Stimulated activated CD4-positive, alpha-beta T cell treated with anti-CD3 and anti-CD28 coated beads, Interleukin-4, amount 100 ng/mL, for 1 hour (primary cell): ENCODE data around the gene AP3D1.
"Not testable (repeated sequence)": the region's sequence is repeated elsewhere in the genome, so short reads cannot be mapped to it uniquely, and the experiment has no call there.

ENCODE experiments used
- DNase-seq: peaks from one replicate; pipeline ENCODE4 v3.0.0-alpha.2; 2020

The AP3D1 gene

DNA sequence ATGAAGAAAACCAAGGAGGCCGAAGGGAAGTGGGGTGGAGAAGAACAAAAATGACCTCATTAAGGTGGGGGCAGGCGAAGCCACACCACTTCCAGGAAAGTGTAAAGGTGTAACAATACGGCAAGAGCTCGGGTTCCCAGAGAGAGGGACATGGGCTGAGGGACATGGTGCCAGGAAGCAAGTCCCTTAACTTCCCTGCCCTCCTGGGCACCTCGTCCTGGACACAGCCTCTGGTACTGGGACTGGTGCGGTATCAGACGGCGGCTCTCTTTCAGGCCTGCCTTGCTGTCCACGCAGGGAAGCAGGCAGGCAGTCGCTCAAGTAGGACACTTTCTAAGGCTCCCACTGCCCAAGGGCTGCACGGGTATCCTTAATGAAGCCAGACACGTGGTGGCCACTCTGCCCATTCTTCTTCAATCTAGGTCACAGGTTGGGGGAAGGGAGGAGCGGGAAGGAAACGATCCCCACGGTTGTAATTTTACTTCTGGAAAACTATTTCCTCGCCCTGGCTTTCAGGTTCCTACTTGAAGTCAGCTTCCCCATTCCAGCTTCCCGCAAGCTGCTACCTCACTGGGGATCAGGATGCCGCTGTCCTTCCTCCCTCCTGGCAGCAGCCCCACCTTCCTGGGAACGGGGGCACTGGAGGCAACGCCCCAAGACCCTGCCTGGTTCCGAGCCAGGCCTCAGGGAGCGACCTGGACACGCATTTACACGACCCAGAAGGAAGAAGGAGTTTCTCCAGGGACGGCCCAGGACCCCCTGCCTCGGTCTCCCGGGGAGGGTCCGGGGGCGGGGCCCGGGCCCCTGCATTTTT, 1.2 kb downstream of the AP3D1 start:
- DNase-seq, result no peak

DNA sequence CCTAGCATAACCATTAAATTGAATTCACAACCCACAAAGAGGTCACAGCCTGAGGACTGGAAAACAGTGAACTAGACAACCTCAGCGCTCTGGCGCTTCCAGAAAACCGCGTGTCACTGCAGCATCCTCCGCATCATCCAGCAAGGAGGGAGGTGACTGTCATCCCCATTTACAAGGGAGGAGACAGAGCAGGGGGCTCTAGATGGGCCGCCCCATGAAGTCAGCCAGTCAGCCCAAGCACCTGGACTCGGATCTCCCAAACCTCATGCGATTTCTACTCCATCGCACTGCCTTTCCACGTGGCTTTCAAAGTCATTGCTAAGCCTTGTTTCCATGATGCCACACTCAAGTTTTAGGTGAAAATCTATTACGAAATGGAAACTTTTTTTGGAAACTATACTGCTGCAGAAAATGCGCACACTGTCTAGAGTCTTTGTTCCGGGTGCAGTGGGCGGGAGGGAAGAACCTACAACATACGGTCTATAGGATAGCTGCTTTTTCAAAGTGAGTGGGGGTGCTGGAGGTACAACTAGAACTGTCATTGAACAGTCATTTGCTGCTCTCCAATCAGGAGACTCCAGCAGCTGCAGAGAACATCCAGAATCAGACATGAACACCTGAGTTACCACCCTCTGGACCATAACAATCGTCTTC, 2.8 kb downstream of the AP3D1 start:
- peak; percentile 26 for DNase-seq

DNA sequence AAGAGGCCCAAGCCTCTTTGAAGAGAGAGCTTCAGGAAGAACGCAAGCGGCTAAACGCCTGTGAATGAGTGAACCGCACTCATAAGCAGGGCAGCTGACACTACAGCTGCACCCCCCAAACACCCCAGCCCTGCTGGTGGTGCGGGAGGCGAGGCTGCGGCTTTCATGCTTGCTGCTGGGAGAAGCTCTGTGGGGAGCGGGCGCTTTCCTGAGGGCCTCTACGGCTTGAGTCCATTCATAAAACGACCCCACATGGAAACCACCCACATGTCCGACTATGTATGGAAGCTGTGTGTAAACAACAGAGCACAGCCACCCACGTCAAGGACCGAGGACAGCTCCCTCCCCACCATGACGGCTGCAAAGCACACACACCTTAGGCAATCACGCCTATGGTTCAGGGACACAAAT, 5.5 kb downstream of the AP3D1 start:
- no peak for DNase-seq

DNA sequence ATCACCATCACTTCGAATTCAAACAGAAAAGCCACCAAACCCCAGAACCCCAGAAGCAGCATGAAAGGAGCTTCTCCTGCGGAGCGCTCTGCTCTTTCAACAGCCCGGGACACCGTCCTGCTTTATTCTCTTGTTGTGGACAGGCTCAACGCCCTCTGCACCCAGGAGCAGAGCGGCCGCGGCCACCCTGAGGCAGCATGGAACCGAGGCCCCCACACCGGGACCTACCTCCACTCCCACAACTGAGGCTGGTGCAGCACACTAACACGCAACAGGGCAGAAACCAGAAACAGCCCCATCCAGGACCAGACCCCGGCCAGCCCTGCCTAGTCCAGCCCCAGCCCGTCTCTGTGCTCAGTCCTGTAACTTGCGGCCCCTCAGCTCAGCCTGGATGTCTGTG, 7.2 kb downstream of the AP3D1 start:
- no peak for DNase-seq

DNA sequence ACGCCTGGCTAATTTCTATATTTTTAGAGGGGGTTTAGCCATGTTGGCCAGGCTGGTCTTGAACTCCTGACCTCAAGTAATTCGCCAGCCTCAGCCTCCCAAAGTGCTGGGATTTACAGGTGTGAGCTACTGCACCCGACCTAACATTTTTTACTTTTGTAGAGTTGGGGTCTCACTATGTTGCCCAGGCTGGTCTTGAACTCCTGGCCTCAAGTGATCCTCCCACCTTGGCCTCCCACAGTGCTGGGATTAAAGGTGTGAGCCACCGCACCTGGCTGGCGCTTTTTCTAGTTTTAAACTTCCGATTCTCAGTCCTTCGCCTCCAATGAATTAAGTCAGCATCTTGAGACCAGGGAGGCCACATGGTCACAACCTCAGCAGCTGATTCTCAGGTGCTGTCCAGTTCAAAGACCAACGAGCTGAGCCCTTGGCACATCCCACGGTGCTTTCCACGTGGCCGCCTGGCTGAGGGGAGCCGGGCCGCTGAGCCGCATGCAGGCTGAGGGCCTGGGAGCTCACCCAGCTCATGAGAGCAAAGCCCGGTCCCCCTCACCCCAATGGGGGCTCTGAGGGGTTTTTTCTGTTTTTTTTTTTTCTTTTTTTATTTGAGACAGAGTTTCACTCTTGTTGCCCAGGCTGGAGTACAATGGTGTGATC, 9.1 kb downstream of the AP3D1 start:
- DNase-seq, result no peak

DNA sequence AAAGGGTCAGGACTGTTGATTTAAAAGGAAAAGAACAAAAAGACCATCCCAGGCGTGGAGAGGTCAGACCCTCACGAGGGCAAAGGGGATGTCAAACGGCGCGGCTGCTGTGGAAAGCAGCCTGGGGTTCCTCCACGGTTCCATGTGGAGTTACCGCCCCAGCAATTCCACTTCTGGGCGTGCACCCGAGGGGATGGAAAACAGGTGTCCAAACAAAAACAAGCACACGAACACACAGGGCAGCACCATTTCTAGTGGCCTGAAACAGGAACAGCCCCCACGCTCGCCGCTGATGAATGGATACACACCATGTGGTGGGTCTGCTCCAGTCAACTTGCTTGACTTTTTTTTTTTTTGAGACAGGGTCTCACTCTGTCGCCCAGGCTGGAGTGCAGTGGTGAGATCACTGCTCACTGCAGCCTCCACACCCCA, 11.2 kb downstream of the AP3D1 start:
- DNase-seq, result no peak

DNA sequence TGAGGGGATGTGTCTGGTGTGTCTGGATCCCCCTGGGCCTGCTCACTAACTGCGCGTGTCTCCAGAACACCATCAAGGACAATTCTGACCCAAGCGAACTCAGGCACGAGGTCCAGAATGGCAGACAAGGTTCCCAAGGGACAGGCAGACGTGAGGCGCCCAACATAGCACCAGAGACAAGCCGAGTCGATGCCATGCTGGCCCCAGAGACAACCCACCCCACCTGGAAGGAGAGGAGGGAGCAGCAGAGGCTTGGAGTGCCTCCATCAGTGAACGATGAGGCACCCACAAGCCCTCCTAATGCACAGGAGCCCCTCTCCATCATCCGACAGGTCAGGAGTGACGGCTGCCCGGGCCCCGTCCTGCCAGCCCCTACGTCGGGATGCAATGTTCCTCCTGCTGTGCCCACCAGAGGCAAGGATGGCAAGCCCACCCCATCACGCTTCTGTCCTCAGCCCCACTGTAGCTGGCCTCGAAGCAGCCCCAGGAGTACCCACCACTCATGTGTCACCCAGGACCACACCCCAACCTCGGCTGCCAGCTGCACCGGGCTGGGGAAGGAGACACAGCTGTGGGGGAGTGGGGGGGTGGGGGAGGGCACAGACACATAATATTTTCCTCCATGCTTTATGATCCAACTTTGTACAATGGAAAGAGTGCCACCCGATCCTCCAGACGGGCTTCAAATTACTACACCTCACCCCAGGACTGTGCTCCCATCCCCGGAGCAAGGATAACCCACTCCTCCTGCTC, 11.8 kb downstream of the AP3D1 start:
- DNase-seq, result no peak

DNA sequence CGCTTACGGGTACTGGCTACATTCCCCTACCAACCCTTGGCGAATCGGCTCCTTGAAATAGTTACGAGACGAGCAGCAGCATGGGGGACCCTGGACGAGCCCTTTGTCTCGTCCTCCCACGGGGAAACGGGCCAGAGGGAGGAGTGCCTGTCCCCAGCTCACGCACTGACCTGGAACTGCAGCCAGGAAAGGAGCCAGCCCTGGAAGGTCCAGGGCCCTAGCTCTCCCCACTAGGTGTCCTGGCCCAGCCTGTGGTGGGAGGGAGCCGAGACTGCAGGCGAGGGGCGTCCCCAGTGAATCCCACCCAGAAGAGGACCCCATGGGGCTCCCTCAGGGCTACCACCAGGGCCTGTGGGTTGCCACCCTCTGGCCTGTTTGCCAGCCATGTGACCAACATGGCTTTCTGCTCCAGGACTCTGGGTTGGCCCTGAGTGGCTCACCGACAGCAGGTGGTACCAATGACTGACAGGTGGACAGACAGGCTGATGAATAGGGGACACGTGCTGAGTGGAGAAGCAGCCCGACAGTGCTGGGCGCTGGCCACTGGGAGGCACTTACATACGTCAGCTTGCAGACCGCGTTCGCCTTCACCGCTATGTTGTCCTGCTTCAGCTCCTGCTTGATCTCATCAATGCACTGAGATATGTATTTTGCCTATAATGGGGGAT, 13.2 kb downstream of the AP3D1 start:
- no peak for DNase-seq

DNA sequence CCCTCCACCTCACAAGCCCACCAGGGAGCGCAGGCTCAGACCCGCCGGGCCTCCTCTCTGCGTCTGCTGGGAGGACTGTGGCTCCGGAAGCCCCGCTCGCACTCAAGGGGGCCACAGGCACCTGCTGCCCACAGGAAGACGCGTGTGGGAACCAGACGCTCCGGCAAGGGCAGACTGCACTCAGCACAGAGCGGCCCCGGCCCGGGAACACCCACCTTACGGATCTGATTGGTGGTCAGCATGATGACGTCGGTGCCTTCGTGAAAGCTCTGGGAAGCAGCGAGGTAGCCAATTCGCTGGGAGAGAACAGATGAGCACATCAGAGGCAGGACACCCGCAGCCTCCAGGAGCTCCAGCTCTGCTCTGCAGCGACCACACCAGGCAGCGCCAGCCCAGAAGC, 14.6 kb downstream of the AP3D1 start:
- no peak for DNase-seq

DNA sequence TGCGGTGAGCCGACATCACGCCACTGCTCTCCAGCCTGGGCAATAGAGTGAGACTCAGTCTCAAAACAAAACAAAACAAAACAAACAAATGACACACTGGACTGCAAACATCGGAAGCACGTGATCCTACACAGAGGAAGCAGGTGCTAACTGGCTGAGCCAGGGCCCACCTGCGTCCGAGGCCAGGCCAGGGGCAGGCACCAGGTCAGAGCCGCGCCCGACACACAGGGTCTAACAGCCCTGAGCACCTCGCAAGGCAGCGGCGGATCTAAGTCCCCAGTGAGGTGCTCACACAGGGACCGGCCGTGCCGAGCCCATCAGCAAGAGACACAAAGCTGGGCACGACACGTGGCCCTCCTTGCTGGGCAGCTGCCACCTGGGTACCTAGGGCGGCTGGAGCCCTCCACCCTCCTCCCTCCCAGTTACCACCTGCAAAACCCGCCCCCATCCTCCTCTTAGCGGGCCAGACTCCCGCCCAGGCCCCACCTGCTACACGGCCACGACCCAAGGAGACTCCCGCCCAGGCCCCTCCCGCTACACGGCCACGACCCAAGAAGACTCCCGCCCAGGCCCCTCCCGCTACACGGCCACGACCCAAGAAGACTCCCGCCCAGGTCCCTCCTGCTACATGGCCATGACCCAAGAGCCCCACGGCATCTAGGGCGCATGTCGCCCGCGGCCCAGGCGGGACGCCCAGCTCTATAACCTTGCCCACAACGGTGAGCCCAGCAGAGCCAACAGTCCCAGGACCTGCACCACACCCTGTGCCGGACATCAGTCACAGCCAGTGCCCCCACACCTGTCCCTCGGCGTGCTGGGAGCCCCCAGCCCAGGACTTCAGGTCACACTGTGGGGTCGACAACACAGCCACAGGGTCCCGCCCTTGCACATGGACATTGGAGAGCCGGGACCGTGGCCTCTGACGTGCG, 15.6 kb downstream of the AP3D1 start:
- DNase-seq, result no peak

DNA sequence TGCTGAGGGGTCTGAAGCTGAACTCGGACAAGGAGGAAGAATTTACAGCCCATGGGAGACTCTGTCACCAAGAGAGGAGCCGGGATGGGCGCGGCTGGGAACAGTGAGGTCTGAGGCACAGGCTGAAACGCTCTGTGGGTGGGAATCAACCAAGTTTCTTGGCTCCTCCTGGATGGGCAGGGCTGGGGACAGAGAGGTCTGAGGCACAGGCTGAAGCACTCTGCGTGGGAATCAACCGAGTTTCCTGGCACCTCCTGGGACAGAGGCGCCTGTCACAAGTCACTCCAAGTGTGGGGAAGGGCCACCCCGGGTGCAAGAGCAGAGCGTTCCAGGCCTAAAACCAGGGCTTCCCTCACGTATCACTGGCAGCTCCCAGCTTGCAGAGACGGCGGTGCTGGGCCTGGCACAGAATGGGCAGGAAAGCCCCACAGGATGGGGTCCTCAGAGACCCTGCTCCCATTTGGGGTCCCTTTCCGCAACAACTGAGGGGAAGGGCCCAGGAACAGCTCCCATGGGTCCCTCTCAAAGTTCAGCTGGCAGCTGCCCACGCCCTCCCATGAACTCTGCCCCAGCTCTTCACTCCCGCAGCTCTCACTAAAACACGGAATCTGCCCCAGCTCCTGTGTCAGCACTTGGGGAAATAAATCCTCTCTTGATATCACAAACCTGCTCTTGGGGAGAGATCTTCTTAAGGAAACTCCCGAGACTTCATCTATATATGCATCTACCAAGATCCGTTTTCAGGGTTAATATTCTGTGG, 18.5 kb downstream of the AP3D1 start:
- DNase-seq, result no peak

DNA sequence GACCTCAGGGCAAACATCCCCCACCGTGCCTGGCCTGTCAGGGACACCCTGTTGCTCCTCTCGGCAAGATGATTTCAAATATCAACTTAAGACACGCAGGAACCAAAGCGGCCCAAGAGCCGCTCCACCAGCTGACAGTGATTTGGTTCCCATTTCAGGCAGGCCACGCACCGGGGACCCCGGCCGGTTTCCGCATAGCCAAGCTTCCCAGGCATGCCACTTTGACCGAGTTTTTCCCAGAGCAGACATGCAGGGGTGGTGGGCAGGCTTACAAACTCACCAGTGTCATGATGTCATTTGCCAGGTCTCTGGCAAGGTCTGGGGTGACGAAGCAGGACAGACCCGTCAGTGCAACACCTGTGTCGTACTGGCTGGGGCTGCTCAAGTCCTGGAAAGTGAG, 19.2 kb downstream of the AP3D1 start:
- no peak for DNase-seq

DNA sequence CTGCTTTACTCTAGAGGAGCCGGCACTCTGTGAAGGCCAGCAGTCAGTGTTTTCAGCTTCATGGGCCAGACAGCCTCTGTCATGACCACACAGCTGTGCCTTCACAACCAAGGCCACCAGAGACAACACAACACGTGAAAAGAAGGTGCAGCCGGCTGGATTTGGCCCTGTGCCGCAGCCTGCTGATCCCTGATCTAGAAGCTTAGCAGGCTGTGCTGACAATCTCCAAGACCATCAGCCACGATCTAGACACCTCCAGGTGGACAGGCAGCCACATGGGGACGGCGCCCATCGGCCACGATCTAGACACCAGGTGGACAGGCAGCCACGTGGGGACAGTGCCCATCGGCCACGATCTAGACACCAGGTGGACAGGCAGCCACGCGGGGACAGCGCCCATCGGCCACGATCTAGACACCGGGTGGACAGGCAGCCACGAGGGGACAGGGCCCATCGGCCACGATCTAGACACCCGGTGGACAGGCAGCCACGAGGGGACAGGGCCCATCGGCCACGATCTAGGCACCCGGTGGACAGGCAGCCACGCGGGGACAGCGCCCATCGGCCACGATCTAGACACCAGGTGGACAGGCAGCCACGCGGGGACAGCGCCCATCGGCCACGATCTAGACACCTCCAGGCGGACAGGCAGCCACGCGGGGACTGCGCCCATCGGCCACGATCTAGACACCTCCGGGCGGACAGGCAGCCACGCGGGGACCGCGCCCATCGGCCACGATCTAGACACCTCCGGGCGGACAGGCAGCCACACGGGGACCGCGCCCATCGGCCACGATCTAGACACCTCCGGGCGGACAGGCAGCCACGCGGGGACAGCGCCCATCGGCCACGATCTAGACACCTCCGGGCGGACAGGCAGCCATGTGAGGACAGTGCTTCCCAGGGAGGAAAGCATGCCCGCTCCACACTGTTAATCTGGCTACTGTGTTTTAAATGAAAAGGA, 20.1 kb downstream of the AP3D1 start:
- DNase-seq, result not testable (repeated sequence)

DNA sequence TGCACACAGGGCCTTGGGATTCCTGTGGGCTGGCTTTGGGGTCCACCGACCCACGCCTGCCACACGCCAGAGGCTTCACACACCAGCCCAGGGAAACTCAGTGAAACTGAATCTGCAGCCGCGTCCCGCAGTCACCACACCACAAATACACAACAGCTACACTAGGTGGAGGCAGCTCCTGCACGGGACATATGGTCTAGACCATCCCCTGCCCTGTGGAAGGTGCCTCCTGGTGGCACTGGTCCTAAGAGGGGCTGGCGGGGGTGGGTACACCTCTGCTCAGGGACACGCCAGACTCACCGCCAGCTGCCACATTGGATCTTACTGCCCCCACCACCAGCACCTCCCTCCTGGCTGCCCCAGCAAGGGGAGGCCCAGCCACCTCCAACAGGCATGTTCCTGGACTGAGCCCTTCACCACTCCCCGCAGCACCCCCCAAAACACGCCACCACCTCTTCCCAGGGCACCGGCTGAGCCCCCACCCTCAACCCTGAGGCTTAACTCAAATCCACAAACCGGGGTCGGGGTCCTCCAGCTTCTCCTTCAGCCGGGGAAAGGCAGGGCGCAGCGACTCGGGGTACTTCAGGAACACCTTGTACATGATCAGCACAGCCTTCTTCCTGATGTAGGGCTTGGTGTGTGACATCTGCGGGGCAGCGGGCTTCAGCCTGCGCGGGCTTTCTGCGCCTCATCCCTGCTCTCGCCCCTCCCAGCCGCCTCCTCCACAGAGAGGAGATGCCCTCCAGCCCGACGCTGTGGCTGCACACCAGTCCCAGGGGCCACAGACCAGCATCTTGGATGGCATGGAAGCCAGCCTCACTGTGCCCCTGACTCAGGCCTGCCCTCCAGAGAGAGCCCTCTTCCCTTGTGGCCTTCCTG, 21.2 kb downstream of the AP3D1 start:
- DNase-seq, result no peak

DNA sequence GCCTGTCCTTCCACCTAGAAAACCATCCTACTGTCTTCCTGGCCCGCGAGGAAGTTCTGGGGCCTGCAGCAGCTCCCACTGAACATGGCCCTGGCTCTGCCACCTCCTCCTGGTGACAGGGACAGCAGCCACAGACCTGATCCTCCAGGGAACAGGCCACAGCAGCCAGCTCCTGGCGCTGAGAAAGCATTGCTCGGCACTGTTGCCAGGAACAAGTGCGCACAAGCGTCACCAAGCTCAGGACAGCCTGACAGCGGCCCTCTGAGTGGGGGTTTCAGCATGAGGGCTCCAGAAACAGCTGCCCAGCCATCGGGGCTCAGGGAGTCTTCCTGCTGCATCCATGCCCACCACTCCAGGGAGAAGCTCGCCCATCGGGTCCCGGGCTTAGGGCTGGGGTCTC, 21.9 kb downstream of the AP3D1 start:
- no peak for DNase-seq

DNA sequence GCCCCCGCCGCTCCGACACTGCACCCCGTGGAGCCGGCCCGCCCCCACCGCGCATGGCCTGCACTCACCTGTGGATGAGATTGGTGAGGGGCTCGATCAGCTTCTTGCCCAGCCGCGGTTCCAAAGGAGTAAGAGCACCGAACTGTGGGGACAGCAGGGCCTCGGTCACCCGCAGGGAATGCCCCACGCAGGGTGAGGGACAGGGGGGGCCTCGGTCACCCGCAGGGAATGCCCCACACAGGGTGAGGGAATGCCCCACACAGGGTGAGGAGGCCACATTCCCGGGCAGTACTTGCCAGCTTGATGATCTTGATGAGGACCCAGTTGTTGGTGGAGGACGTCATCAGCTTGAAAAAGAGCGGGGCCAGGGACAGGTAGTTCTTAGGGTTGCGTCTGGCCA, 22.3 kb downstream of the AP3D1 start:
- no peak for DNase-seq

DNA sequence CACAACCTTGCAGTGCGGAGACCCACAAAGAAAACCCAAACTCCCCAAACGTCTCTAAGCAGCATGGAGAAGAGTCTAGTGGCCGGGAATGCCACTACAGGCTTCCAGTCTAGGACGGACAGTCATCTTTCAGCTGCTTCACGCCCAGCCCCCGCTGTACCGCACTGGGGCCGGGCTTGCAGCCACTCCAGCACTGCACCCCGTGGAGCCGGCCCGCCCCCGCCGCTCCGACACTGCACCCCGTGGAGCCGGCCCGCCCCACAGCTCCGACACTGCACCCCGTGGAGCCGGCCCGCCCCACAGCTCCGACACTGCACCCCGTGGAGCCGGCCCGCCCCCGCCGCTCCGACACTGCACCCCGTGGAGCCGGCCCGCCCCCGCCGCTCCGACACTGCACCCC, 23.1 kb downstream of the AP3D1 start:
- not testable (repeated sequence) for DNase-seq

DNA sequence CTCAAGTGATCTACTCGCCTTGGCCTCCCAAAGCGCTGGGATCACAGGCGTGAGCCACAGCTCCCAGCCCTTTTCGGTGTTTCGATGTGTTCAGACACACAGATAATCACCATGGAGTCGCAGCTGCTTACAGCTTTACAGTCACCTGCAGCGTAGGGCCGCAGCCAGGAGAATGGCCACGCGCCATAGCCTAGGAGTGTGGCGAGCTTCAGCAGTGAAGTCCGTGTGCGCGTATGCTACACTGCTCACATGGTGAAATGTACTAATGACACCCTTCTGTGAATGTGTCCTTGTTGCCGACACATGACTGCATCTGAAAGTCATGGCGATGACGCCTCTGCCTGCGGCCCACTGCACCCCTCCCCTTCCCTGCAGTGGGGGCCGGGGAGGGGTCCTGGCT, 23.6 kb downstream of the AP3D1 start:
- no peak for DNase-seq
